ENCODE results near the gene SLC11A2.

Gene SLC11A2

DNA sequence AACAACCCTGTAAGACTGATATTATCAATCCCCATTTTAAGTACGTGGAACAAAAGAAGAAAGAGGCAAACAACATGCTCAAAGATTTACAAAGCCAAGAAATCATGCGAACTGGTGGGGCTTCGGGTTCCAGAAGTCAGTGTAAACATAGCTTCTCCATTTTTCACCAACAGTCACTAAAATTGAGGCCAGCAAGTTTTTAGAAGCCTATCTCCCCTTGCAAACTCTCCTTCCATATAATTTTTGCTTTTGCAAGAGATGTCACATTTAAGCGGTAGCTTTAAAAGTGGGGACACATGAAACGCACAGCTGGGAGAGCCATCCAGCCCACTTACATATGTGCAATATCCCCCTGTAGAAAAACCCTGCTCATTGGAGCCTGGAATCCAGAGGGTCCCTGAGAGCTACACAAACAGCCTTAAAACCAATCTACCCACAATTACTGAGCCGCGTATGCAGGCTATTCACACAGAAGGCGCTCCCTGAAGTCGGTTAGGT is 797 bp downstream of the SLC11A2 start:
- Histone ChIP-seq H3K27me3 (replicated peaks) (no peaks in the 10 kb centered on the region), H3K27ac (peak overlapping the region; percentile 88), H3K36me3 (replicated peaks) (no peaks in the 10 kb centered on the region), H3K4me3 (ENCODE audit: low read depth, low read length) (peak overlapping the region; percentile 95)
- in situ Hi-C loops (cut with HindIII; ENCODE audit: low pct_ligation_motif_present, low sequenced_read_pairs), result no loop called here
- no peak for TF ChIP-seq CTCF (IDR thresholded peaks at IDR 0.05; ENCODE audit: low read depth, low read length, missing control alignments)
- DNase-seq, result peak; percentile 22

DNA sequence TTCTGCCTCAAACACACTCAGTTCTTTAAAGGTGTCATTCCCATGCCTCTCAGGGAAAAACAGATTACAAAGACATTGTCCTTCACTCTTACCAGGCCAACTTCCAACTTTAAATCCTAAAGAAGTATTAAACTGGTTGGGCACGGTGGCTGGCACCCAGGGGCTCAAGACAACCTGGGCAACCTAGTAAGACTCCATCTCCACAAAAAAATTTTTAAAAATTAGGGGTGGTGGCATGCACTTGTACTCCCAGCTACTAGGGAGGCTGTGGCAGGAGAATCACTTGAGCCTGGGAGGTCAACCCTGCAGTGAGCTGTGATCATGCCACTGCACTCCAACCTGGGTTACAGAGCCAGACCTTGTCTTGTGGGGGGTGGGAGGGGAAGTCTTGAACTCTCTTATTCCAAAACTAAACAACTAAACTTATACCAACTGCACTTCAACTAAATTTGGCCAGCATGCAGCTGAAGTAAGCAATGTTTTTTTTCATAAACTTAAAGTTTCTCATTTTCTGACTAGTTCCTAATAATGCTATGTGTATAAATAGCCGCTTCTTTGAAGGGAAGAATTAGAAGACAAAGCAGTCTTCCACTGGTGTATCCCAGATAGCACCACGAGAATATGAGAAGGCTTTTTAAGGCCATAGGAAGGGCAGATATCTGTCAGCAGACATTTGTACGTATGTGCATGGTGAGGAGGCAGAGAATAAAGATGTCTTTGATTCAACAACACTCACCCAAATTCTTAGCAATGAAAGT is 2.4 kb downstream of the SLC11A2 start:
- Histone ChIP-seq H3K36me3 (replicated peaks) (no peaks in the 10 kb centered on the region), H3K27ac (peak overlapping the region; percentile 88), H3K4me3 (ENCODE audit: low read depth, low read length) (peak overlapping the region; percentile 95), H3K27me3 (replicated peaks) (no peaks in the 10 kb centered on the region)
- in situ Hi-C loops (cut with HindIII; ENCODE audit: low pct_ligation_motif_present, low sequenced_read_pairs), result no loop called here
- DNase-seq, result no peak
- no peak for TF ChIP-seq CTCF (IDR thresholded peaks at IDR 0.05; ENCODE audit: low read depth, low read length, missing control alignments)

- H3K27ac ChIP-seq, result no peak overlapping the region
- DNase-seq, result no peak
- H3K36me3 ChIP-seq (replicated peaks), result no peaks in the 10 kb centered on the region
- no peak overlapping the region for H3K4me3 ChIP-seq (ENCODE audit: low read depth, low read length)
- TF ChIP-seq CTCF (IDR thresholded peaks at IDR 0.05; ENCODE audit: low read depth, low read length, missing control alignments), result no peak
- in situ Hi-C loops (cut with HindIII; ENCODE audit: low pct_ligation_motif_present, low sequenced_read_pairs), result no loop called here
- H3K27me3 ChIP-seq (replicated peaks), result no peaks in the 10 kb centered on the region
These were observed 4.5 kb downstream of the SLC11A2 start for GRCh38 chr12:51021694-51022093.

GRCh38 chr12:51020448-51021182 is 5.6 kb downstream of the SLC11A2 start:
- H3K36me3 ChIP-seq (replicated peaks), result no peaks in the 10 kb centered on the region
- no peak overlapping the region for H3K27ac ChIP-seq
- no peaks in the 10 kb centered on the region for H3K27me3 ChIP-seq (replicated peaks)
- DNase-seq, result no peak
- in situ Hi-C loops (cut with HindIII; ENCODE audit: low pct_ligation_motif_present, low sequenced_read_pairs), result no loop called here
- TF ChIP-seq CTCF (IDR thresholded peaks at IDR 0.05; ENCODE audit: low read depth, low read length, missing control alignments), result no peak
- H3K4me3 ChIP-seq (ENCODE audit: low read depth, low read length), result no peak overlapping the region

DNA sequence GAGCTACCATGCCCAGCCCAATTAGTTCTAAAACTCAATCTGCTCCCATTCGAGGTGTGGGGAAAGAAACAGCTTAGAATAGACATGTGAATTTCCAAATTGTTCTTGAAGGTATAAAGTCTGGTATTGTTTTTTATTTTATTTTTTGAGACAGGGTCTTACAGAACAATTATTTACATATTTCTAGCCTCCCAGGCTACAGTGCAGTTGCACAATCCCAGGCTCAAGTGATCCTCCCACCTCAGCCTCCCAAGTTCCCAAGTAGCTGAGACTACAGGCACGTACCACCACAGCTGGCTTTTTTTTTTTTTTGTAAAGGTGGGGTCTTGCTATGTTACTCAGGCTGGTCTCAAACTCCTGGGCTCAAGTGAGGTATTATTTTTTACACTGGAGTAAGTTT is 6.3 kb downstream of the SLC11A2 start:
- no peak for DNase-seq
- TF ChIP-seq CTCF (IDR thresholded peaks at IDR 0.05; ENCODE audit: low read depth, low read length, missing control alignments), result no peak
- in situ Hi-C loops (cut with HindIII; ENCODE audit: low pct_ligation_motif_present, low sequenced_read_pairs), result no loop called here
- Histone ChIP-seq H3K27ac (no peak overlapping the region), H3K36me3 (replicated peaks) (no peaks in the 10 kb centered on the region), H3K27me3 (replicated peaks) (no peaks in the 10 kb centered on the region), H3K4me3 (ENCODE audit: low read depth, low read length) (no peak overlapping the region)
